DMS 273 treated with DMSO at 0.1 percent for 48 hours (cell line): ENCODE measurements around the gene CD79B.

Experiments
- DNase-seq: peaks from one replicate; lab custom pipeline; 2025; lab: John Stamatoyannopoulos, UW

The CD79B gene

DNA sequence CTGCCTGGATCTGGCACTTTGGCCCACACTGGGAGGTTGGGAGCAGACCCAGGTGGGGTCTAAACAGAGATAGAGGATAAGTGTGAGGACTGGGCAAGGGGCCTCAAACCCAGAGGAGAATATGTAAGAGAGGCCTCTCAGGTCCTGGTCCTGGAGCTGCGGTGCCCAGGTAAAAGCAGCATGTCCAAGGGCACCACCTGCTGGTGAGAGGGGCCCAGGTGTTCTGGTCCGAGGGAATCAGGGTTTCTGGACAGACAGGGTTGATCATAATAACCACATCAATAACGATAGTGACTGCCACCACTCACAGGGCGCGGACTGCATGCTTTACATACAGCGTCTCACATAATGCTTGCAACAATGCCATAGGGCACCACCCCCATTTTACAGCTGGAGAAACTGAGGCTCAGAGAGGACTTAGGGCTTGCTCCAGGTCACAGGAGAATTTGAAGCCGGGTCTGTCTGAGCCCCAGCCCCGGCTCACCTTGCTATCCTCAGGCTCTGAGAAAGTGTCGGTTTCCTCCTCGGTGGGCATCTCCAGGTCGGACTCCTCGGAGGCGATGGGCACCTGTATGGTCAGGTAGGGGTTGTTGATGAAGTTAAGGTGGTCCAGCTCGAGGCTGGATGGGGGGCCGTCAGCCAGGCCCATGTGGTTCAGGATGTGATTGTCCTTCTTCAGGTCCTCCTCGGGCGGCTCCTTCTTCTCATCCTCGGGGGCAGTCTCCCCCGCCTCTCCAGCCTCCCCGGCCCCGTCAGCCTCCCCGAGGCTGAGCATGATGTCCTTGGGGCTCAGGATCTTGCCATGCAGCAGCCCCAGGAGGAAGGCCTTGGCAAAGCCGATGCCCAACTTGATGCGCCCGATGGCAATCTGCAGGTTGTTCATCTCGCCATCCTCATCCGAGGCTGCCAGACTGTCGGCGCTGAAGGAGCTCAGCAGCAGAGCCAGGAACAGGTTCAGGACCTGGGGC is 19.1 kb upstream of the CD79B start:
- DNase-seq = no peak

DNA sequence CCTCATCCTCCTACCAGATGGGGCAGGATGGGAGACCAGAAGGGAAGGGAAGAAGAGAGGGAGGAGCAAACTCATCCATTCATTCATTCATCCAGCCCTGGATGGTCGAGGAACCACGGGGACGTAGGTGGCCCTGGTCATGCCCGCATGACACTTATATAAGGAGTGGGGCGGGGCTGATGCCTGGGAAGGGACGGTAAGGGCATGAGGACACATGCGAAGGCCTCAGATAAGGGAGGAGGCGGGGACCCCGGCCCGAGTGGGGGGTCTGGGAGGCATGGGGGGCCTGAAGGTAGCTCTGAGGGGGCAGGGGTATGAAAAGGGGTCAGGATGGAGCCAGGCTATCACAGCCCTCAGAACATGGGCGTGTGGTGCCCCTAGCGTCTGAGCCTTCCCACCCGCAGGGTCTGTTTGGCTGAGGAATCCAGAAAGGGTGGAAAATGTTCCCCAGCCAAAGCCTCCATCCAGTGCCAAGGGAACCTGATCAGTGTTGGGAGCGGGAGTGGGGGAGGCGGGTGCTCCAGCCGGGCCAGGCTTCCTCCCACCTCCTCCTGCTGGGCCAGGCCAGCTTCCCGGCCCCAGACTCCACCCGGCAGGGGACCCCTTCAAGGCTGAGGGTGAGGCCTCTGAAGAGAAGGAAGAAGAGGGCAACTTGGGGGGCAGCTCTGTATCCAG is 17.6 kb upstream of the CD79B start:
- DNase-seq = no peak

DNA sequence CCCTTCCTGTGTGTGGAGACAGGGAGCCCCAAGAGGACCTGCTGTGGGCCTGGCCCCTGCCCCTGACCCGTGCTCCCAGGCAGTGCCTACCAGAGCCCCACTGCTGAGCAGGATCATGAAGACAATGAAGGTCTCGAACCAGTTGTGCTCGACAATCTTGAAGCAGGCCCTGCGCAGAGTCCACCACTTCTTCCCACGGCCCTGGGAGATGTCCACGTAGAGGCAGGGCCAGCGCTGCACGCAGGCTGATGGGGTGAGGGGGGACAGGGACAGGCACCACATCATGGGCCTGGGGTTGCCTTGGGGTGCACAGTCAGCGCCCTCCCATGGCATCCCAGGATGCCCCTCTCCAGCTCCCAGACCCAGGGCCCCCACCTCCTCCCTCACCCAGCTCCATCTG is 16.4 kb upstream of the CD79B start:
- no peak for DNase-seq

DNA sequence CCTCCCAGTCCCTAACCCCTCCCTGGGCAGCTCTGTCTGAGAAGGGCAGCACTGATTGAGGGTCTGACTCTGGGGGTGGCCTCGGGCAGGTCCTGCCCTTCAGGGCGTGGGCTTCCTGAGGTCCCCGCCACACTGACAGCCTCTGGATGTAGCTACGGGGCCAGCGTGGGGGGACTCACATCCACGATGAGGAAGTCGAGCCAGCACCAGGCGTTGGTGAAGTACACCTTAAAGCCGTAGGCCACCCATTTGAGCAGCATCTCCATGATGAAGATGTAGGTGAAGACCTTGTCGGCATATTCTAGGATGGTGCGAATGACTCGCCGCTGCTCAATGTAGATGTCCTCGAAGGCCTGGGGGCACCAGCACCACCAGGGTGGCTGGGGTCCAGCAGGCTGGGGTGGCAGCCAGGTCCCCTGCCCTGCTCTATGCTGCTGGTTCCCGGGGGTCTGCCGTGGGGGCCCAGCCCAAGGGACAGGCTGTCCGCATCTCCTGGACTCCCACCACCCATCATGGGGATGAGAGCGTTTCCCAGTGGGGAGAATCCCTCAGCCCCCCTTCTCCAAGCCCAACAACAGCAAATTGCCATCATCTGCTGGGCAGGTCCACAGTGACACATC is 15.7 kb upstream of the CD79B start:
- no peak for DNase-seq

DNA sequence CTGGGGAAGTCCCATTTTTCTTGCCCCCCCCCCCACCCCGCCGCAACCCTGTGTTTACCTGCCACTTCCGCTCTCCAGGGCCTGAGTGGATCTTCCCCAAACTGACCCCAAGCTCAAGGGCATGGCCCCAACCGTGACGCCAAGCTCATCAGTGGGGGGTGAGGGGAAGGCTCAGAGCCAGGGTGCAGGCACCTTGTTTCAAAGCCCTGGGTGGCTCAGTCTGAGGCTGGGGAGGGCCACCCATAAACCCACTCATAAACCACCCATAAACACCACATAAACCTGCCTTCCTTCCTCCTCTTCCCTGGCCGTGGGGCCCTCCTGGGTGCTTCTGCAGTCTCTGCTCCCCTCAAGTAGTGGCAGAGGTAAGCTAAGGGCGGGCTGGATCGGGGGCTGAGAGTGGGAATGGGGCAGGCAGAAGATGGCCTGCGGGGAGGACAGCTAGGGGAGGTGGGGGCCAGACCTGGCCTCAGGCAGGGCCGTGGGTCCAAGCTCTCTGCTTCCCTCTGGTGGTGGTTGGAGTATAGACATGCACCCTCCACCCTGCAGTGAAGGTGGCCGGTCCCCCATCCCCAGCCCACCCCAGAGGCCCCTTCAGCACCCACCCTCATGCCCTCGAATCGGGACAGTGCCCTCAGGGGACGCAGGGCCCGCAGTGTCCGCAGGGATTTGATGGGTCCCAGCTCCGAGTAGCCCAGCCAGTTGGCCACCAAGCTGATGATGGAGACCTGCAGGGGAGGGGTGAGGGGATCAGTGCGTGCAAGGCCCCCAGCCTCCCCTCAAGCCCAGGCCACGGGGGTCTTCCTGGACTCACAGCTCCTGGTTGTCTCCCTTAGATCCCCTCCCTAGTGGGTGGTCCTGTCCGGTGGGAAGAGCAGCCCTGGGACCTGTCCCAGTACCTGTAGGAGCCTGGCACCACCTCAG is 14.6 kb upstream of the CD79B start:
- no peak for DNase-seq

DNA sequence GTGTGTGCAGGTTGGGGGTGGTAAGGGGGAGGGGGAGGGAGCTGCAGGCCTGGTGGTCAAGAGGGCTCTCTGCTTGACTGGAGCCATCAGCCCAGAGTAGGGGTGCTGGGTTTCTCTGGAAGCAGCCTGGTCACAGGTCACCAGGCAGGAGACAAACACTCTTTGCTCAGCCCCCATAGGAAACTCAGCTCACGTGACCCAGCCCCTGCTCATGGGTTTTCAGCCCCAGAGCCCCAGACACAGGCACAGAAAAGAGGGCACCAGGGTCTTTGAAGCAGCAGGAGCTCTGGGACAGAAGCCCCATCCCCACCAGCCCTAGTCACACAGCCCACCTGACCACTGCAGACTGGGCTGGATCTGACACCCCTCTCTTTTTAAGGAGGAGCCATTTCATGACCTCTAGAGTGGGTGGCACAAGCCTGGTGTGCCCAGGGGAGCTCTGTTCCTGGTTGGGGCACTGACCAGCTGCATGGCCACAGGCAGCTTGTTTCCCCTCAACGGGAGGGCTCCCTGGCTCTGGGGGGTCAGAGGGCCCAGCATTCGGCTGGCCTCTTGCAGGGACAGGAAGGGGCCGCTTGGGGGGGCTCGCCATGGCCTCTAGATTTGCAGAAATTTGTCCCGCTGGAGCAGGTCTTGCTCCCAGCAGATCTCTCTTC is 13.8 kb upstream of the CD79B start:
- DNase-seq = no peak

DNA sequence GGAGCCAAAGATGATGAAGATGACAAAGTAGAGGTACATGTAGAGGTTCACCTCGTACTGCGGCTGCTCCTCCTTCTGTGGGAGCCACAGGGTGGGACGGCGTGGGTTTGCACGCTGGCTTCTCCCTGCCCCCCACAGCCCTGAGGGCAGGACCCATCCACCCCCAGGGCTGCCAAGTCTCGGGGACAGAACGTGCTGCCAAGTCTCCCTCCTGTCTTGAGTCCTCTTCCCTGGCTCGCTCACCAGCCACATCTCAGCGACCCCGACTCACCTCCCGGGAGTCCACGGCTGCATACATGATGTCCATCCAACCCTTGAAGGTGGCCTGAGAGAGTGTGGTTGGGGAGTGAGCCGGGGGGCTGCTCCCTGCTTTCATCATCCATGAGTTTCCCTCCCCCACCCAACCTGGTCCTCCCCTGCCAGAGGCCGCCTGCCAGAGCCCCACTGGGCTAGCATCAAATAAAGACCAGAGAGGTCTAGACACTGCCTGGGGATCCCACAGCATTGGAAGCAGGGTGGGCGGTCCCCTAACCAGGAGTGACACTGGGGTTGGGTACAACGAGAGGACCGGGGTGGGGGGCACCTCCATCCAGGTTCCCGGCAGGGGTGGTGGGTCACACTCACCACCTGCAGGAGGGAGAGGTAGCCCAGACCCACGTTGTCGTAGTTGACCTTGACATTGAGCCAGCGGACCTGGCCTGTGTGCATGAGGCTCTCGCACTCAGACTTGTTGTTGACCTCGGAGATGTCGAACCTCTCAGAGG is 12.8 kb upstream of the CD79B start:
- no peak for DNase-seq

DNA sequence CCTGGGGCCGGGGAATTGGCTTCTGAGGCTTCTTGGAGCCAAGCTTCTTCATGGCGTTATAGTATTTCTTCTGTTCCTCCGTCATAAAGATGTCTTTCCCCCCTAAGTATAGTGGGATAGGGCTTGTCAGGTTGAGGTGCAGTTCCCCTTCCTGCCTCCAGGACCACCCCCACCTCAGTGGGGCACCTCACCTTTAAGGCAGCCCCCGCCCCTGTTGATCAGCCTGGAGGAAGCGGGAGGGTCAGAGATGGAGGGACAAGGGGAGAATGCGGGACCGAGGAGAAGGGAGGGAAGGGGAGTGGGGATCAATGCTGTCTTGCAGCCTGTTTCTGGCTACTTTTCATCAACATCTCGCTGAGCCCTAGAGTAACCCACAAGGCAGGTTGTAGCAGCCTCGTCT is 11.6 kb upstream of the CD79B start:
- no peak for DNase-seq

DNA sequence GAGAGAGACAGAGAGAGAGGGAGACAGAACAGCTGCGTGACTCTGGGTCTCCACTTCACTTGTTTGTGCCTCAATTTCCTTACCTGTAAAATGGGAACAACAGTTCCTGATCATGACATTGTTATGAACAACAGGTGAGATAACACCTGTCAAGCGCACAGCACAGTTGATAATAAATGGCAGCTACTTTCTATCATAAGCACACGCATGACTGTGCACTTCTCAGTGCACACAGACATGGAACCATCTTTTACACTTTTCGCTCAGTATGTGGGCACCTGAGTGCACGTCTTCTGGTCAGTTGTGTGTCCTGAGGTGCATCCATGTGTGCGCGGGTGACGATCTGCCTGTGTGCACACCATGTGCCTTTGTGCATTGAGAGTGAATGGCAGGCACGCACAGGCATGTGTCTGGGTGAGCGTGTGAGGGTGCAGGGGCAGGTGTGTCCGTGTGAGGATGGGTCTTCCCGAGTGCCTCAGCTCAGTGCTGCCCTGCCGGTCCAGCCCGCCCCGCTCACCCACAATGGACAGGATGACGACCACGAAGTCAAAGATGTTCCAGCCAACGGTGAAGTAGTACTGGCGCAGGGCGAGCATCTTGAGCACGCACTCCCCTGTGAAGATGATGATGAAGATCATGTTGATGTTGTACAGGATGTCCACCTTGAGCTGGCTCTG is 10.3 kb upstream of the CD79B start:
- no peak for DNase-seq

DNA sequence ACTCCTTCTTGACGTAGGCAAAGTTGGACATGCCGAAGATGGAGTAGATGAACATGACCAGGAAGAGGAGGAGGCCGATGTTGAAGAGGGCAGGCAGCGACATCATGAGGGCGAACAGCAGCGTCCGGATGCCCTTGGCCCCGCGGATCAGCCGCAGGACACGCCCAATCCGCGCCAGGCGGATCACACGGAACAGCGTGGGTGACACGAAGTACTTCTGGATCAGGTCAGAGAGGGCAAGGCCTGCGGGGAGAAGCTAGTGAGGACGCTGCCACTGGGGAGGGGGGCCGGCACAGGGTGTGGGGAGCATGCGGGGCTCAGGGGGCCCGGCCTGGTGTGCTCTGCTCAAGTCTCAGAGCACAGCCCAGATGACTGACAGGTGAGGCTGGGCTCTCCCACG is 9.6 kb upstream of the CD79B start:
- no peak for DNase-seq

DNA sequence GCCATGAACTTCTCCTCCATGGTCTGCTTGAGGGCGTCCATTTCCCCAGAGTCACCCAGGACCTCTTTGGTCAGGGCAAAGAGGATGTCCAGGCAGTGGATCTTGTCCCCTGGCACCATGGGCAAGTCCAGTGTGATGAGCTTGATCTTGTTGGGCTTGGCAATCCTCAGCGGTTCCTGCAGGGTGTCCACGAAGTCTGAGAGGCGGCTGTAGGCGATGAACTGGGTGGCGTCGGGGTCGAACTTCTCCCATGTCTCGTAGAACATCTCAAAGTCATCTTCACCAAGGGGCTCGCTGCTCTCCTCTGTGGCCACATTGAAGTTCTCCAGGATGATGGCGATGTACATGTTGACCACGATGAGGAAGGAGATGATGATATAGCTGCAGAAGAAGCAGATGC is 9.0 kb upstream of the CD79B start:
- no peak for DNase-seq

DNA sequence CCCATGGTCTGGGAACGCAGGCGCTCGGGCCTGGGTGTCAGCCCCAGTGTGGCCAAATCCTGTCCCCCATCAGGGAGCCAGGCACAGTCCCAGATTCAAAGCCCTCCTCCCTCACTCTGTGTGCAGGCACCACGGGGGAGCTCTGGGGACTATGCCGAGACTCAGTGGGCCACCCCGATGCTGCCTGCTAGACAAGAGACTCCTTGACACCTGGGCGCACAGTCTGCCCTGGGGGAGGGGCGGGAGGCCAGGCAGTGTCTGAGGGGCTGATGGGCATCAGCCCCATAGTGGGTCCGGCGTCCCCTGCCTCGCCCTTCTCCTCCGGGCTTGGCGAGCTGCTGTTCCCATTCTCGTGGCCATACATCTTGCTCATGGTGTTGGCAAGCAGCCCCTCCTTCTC is 8.5 kb upstream of the CD79B start:
- DNase-seq = no peak

DNA sequence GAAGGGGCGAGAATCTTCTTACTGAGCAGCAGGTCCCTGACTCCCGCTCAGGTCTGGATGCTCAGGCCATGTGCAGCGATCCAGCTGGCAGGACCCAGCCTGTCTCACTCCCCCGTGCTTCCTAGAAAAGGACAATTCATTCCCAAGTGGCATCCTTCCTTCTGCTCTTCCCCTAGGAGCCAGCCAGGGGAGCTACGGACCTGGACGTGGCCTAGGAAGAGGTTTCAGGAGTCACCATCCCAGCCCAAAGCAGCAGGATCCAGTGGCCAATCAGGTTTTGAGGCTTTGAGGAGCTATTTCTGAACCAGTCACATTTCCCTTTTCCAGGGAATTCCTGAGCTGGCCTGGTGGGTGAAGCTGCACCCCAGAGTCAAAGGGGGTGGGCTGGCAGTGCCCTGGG is 7.8 kb upstream of the CD79B start:
- DNase-seq = no peak

DNA sequence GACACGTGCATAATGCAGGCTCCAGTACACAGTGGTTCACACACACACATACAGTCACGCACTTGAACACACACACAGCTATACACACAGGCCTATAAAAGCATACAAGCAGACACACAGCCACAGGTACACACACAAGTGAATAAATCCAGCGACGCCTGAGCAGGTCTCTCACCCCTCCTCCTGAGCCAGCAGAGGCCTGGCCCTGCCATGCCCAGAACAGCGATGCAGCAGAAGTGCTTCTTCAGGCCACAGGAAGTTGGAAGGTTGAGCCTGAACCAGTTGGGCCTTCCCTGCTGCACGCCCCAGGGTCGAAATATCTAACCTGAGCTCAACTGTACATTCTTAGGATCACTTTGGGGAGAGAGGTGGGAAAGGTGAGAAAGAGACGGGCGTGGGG is 7.3 kb upstream of the CD79B start:
- DNase-seq = no peak

DNA sequence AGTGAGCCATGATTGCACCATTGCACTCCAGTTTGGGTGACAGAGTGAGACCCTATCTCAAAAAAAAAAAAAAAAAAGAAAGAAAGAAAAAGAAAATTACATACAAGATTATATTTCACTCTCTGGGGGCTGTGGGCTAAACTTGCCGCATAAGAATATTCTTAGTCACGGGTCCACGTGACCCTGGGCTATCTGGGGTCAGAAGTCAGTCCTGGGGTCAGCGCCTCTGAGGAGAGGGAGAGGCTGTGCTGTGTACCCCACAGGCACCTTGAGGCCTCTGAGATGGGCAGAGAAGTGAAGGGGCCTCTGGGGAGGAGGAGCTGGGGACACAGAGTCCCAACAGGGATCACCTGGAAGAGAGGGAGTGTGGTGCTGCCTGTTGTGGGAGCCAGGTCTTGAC is 5.8 kb upstream of the CD79B start:
- no peak for DNase-seq

DNA sequence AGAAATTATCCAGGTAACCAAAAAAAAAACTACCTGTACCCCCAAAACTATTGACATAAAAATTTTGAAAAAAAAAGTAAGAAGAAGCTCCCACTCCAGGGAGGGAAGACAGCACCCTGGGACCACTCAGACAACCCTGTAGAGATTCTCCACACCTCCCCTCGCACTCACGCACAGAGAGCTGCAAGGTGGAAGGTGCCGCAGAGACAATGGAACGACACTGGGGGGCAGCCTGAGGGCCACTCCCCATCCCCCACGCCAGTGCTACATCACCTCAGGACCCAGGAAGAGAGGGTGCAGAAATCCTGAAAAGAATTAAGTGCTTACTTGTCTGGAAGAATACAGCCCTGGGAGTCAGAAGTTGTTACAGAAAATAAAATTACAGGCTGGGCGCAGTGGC is 5.2 kb upstream of the CD79B start:
- DNase-seq = no peak

DNA sequence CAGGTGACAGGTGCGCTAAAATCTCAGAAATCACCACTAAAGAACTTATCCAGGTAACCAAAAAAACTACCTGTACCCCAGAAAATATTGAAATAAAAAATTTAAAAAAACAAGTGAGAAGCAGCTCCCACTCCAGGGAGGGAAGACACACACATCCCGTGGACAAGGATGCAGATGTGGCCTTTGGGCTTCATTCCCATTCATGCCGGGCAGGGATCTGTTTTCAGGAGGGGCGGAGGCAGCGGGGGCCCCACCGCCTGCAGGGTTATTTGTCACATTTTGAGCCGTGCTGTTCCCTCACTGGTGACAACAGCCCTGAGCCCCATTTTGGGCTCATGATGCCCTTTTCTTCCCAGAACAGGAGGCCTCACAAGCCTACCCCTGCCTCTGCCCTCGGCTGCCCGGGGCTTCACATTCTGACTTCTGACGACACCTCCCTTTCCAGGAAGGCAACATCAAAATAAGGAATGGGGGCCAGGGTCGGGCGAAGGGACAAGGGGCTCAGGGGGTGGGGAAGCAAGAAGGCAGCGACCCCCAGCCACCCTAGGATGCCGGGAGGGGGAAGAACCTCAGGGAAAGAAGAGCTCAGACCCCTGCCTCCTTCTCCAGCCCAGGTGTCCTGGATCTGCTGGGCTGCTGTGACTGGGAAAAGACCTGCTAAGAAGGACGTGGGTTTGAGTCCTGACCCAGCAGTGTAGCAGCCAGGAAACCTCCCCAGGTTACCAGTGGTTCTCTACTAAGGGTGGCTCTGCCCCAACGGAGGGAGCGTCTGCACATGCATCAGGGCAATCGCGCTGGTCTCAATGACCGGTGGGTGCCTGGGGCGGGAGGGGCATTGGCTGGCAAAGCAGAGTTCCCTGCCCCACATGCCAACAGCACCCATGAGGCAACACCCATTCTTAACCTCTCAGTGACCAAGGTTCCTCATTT is 2.3 kb upstream of the CD79B start:
- DNase-seq = no peak

DNA sequence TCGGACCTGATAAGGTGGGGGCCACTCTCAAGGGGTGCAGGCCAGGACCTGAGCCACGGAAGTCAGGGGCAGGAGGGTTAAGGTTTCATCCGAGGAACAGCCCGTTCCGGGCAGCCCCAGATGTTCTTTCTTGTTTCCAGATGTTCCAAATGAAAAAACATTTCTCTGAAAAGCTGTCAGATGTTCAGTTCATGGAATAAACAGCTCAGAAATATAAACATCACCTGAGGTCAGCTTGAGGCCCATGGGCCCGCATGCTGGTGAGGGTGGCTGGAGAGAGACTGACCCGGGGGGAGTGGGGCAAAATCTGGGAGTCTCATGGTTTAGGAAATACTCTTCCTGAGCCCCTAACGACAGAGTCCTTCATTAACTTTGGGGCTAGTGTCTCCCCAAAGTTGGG is 1.5 kb upstream of the CD79B start:
- DNase-seq = no peak

DNA sequence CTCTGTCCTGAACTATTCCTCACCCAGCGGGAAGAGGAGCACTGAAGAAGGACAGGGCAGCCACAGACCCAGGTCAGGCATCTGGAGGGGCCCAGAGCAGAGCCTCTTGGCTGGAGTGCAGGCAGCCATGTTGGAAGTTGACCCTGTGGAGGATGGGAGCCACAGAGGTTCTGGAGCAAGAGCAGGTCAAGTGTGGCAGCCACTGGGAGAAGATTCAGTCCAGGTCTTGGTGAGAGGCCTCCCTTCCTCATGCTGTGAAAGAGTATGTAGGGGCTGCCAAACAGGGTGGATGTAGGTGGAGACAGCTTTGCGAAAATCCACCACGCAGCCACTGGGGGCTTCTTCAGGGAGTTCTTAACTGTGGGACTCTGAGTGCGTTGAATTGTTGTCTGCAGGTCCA is 590 bp upstream of the CD79B start:
- no peak for DNase-seq
